Measurements from ENCODE around the gene ARCN1.
"Not testable (repeated sequence)": the region's sequence is repeated elsewhere in the genome, so short reads cannot be mapped to it uniquely, and the experiment has no call there.

ARCN1 gene

GRCh38 chr11:118606157-118606843, 34.1 kb downstream of the ARCN1 start:
- no peak for DNase-seq (ENCODE audit: low read depth)

- no peak for DNase-seq (ENCODE audit: low read depth)
These were observed 34.6 kb downstream of the ARCN1 start for GRCh38 chr11:118606844-118607228.

DNA sequence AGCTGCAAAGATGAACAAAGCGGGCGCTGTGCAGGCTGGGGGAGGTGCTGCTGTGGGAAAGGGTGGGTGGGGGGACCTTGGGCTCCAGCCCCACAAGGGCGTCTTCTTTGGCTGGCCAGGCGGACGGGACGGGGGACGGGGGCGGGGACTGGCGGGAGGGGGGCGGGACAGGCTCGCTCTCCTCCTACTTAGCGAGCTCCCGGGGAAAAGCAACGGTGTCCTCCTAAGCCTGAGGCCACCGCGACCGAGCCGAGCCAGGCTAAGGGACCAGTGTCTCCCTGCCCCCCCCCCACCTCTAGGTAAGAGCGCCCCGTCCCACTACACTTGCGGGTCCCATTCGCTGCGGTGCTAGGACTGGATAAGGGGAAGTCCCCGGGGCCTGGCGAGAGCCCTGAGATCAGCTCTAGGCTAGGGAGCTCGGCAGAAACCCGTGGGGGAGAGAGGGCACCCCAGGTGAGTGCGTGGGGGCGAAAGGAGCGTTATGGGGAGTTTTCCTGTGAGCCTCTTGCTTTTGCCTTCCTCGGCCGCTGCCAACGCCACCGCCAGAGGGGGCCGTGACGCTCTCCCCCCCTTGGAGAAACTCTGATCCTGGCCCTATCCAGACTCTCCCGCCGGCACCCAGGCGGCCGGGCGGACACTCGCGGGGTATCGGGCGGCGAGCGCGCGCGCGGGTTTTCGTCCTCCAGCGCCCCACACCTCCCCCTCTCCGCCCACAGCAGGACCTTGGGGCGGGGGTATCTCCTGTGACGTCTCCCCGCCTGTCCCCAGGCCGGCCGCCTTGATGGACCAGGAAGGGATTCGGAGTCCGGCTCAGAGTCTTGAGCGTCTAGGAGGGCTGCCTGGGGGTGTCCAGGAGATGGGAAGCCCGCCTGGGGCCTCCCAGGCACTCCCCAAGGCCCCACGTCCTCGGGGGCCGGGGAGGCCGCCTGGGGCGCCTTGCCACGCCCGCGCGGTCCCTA, 35.5 kb downstream of the ARCN1 start, which contains the start of gene PHLDB1:
PHLDB1 (plus strand) TSS at position 215 of the 959 bp plus-strand sequence. CDS start 6,222 bp downstream, outside the sequence.
- no peak for DNase-seq (ENCODE audit: low read depth)

GRCh38 chr11:118608360-118609227, 36.4 kb downstream of the ARCN1 start:
- peak; percentile 78 for DNase-seq (ENCODE audit: low read depth)

GRCh38 chr11:118609380-118610224, 37.4 kb downstream of the ARCN1 start:
- DNase-seq (ENCODE audit: low read depth): no peak

DNA sequence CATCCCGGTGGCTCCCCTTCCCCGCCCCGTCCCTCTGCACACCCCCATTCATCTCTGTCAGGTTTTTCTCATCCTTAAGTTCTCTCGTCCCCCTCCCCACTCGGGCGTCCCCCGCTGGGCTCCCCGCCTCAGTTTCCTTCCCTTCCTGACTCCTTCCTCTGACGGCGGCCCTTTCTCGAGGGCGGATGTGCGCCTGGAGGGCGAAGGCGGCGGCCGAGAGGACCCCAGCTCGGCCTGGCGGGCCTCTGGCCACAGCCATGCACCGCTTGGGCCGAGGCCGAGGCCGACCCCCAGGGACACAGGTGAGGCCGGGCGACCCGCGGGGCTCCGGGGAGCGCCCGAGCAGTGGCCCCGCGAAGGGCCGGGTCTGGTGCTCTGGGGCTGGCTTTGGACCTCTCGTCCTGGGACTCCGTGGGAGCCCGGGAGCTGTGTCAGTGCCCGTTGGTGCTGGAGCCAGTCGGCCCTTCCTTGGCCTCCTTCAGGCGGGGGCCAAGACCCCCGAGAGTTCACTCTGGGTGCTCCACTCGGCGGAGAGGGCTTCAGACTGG, 38.1 kb downstream of the ARCN1 start:
- no peak for DNase-seq (ENCODE audit: low read depth)

DNA sequence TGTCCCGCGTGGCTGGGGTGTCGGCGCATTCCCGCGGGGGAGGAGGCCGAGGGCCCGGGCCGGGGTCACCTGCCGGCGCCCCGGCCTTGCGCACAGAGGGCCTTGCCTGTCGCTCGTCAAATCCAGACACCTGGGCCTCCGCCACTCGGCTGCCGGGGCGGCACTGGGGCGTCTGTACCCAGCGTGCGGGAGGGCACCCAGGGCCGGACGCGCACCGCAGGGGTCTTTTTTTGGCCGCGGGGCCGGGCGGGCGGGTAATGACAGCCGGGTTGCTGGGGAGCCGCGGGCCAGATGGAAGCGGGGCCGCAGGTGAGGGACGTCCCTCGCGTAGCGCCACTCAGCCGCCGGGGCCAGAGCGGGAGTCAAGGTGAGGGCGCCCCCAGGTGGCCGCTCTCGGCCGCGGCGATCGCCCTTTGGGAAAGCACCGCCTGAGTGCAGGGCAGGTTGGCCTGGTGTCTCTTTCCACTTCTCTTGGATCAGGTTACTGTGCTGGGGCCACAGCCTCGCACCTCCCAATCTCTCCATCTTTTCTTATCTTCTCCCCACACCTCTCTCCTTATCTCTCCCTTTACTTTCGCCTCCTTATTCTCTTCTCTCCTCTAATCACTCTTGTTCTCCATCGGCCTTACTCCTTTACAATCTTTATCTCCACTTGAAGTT, 38.7 kb downstream of the ARCN1 start:
- peak; percentile 76 for DNase-seq (ENCODE audit: low read depth)

- DNase-seq (ENCODE audit: low read depth): not testable (repeated sequence)
These were observed 39.2 kb downstream of the ARCN1 start for GRCh38 chr11:118611433-118611795.

- DNase-seq (ENCODE audit: low read depth): no peak
These were observed 40.2 kb downstream of the ARCN1 start for GRCh38 chr11:118612378-118612777.

GRCh38 chr11:118614511-118614910, 42.3 kb downstream of the ARCN1 start:
- no peak for DNase-seq (ENCODE audit: low read depth)

DNA sequence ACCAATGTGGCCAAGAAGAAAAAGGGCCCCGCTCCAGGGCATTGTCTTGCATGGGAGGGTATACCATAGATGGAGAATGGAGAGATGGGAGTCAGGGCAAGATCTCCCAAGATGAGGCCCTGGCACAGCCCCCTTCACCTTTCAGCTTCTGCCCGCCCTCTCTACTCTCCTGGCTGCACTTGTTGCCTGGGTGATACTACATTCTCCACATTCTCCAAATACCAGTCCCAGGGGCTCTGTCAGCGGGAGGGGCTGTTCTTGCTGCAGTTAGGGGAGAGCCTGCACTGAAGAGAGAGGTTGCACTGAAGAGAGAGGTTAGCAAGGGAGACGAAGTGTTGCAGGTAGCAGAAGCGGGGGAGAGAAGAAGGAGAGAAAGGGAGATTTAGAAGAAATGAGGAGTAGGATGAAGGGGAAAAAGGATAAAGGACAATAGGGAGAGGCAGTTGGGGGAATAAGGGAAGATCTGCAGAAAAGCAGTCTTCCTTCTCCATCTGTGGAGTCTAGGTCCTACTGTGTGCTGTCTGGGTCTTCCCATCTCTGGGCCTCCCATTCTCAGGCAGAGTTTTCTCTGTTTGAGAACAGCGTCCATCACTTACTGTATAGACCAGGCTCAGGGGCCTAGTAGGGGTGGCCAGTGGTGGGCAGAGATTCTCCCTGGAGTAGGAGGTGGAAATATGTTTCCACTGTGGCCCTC, 43.2 kb downstream of the ARCN1 start:
- DNase-seq (ENCODE audit: low read depth): no peak

DNA sequence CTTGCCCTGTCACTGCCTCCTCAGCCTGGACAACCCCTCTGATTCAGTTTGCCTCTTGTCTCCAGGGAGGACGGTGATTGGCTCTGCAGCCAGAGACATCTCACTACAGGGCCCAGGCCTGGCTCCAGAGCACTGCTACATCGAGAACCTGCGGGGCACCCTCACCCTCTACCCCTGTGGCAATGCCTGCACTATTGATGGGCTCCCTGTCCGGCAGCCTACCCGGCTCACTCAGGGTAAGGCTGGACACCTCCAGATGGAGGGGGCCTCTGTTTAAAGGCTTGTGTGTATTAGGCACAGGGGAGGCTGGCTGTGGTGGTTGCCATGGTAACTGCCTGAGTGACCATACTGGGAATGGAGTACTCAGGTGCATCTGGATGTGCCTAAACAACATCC, 43.8 kb downstream of the ARCN1 start:
- DNase-seq (ENCODE audit: low read depth): no peak

- no peak for DNase-seq (ENCODE audit: low read depth)
These were observed 46.1 kb downstream of the ARCN1 start for GRCh38 chr11:118618115-118618990.

DNA sequence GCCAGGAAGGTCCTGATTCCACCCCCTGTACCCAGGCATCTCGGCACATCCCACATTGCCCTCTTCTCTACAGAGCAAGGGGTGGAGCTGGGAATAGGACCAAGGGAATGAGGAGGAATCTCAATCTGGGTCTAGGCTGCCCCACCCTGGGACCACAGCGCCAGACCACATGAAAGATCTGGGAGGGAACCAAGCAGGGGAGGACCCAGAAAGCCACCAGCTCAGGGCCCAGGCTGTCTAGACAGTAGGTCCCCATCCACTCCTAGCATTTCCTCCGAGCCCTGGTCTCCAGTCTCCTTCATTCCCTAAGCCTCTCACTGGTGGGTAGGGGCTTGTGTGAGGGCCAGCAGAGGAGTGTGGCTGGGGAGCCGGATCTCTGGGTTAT, 46.8 kb downstream of the ARCN1 start:
- DNase-seq (ENCODE audit: low read depth): no peak

GRCh38 chr11:118619444-118620197, 47.4 kb downstream of the ARCN1 start:
- DNase-seq (ENCODE audit: low read depth): no peak

DNA sequence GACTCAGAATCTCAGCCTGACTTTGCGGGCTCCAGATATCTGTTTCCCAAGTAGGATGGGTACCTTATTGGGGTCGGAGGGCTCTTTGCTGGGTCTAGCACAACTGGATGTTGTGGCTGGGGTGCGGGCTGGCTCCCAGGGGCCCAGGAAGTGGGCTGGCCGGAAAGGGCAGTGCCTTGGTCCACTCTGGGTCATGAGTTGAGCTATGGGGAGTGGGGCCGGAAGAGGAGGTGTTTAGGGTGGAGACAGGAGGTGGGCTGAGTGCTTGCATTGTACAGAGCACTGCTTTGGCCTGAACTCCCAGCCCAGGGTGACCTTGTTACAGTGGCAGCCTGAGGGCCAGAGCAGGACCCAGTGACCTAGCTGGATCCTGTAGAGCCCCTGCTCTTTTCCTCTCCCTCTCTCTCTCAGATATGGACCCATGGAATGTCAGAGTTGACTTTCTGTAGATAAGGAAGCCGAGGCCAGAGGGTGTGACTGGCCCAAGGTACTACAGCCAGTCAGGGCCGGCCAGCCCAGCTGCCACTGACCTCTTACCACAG, 48.4 kb downstream of the ARCN1 start:
- DNase-seq (ENCODE audit: low read depth): no peak

GRCh38 chr11:118621071-118621783, 49.0 kb downstream of the ARCN1 start:
- no peak for DNase-seq (ENCODE audit: low read depth)
